Endothelial cell of umbilical vein (primary cell): Measurements from ENCODE around the gene GRIN3B. TPM values are rescaled to one million over a fixed set of nuclear protein-coding genes. Genes with fewer than 3 reads are reported as not detected.

Source experiments
- BruUV-seq: library from RNA; stranded (reverse); fragments of 400-500 nt; replicated peaks from 2 replicates; lab custom pipeline; 2021; lab: Mats Ljungman, UMichigan
- CTCF ChIA-PET: fragments of 300-600, 350-600 bp; sonication (Branson Sonifier 250); formaldehyde crosslinking; loops from one replicate; lab custom pipeline; 2021; ENCODE audit warnings: antibody characterized with exemption, inconsistent platforms; lab: Charles Lee
- POLR2A ChIA-PET: fragments of 300-600, 350-600 bp; sonication (Branson Sonifier 250); formaldehyde crosslinking; loops from one replicate; lab custom pipeline; 2021; ENCODE audit warnings: antibody characterized with exemption, inconsistent platforms; lab: Charles Lee
- DNase-seq: peaks from one replicate; pipeline ENCODE4 v3.0.0-alpha.2; 2011; ENCODE audit warnings: low read depth, low spot score
- FAIRE-seq: peaks from 2 replicates; lab custom pipeline; 2011; peaks lifted over from hg19 to GRCh38; lab: Jason Lieb, UNC
- H2AFZ ChIP-seq: 2 replicates; pipeline ENCODE4 v1.6.0; 2012; ENCODE audit warnings: low read depth, low read length, control low read depth, inconsistent platforms
- H3K27ac ChIP-seq: 2 replicates; pipeline ENCODE4 v1.5.1; 2011; ENCODE audit warnings: low read depth, mild to moderate bottlenecking, control low read depth, low read length, moderate library complexity; ENCODE audit not compliant: insufficient read depth
- H3K27me3 ChIP-seq, 2 experiments: 2 replicates each; pipeline versions ENCODE4 v1.6.0 to v1.6.1; 2011; ENCODE audit warnings: low read length in 2 of 2, mixed read lengths in 1 of 2; ENCODE audit not compliant: control insufficient read depth in 2 of 2, insufficient read depth in 2 of 2
- H3K36me3 ChIP-seq, 2 experiments: 2 replicates in 1 of 2; 3 replicates in 1 of 2; pipeline ENCODE4 v1.5.1; 2011; ENCODE audit warnings: low read length in 2 of 2, mild to moderate bottlenecking in 1 of 2, moderate library complexity in 1 of 2; ENCODE audit not compliant: control insufficient read depth in 2 of 2, insufficient read depth in 2 of 2; ENCODE audit errors: extremely low read depth in 1 of 2
- H3K4me1 ChIP-seq: 3 replicates; pipeline ENCODE4 v1.5.1; 2011; ENCODE audit warnings: mild to moderate bottlenecking, low read length; ENCODE audit not compliant: control insufficient read depth, insufficient read depth; ENCODE audit errors: extremely low read depth
- H3K4me2 ChIP-seq: 2 replicates; pipeline ENCODE4 v1.6.1; 2011; ENCODE audit warnings: low read length, control low read depth, mixed read lengths; ENCODE audit not compliant: insufficient read depth
- H3K4me3 ChIP-seq, 3 experiments: fragments of 200-600 bp in 1 of 3; sonication (generic), shearing (Covaris generic) in 1 of 3; replicated peaks in 1 of 3; 2 replicates each; pipeline ENCODE4 v1.5.1; 2011 to 2016; ENCODE audit warnings: control low read depth in 3 of 3, low read length in 3 of 3, mild to moderate bottlenecking in 2 of 3, inconsistent platforms in 1 of 3, low read depth in 1 of 3, moderate library complexity in 1 of 3; ENCODE audit not compliant: insufficient read depth in 1 of 3
- H3K79me2 ChIP-seq: 2 replicates; pipeline ENCODE4 v1.6.0; 2012; ENCODE audit warnings: low read length, inconsistent platforms; ENCODE audit not compliant: control insufficient read depth, insufficient read depth
- H3K9ac ChIP-seq: replicated peaks from 2 replicates; pipeline ENCODE3; 2011; ENCODE audit warnings: low read length, control low read depth; ENCODE audit not compliant: insufficient read depth; ENCODE audit errors: extremely low read depth
- H3K9me1 ChIP-seq: replicated peaks from 3 replicates; pipeline ENCODE4 v1.6.0; 2011; ENCODE audit warnings: mild to moderate bottlenecking, low read length; ENCODE audit not compliant: control insufficient read depth, insufficient read depth; ENCODE audit errors: extremely low read depth
- H3K9me3 ChIP-seq: replicated peaks from 2 replicates; pipeline ENCODE4 v1.5.1; 2012; ENCODE audit warnings: low read length, inconsistent platforms; ENCODE audit not compliant: control insufficient read depth, insufficient read depth
- H4K20me1 ChIP-seq: replicated peaks from 2 replicates; pipeline ENCODE3; 2011; ENCODE audit warnings: mild to moderate bottlenecking, low read length; ENCODE audit not compliant: control insufficient read depth, insufficient read depth; ENCODE audit errors: extremely low read depth
- CTCF ChIP-seq, 2 donors: IDR thresholded peaks; 1 replicate in 1 of 2; 2 replicates in 1 of 2; pipeline ENCODE4 v1.5.1; 2011; ENCODE audit warnings: low read length in 2 of 2, mild to moderate bottlenecking in 2 of 2, moderate library complexity in 2 of 2, control low read depth in 1 of 2, inconsistent platforms in 1 of 2, low read depth in 1 of 2; ENCODE audit not compliant: insufficient read depth in 1 of 2; ENCODE audit errors: extremely low read depth in 1 of 2
- EZH2 ChIP-seq: IDR thresholded peaks from 2 replicates; pipeline ENCODE4 v1.6.1; 2012; ENCODE audit warnings: borderline replicate concordance, low read depth, mild to moderate bottlenecking, moderate library complexity, low read length, inconsistent platforms; ENCODE audit not compliant: severe bottlenecking
- FOS ChIP-seq: IDR thresholded peaks from 2 replicates; pipeline ENCODE4 v1.6.1; 2011; ENCODE audit warnings: mild to moderate bottlenecking, low read length, moderate library complexity, borderline replicate concordance; ENCODE audit not compliant: insufficient read depth
- GATA2 ChIP-seq: IDR thresholded peaks from 2 replicates; pipeline ENCODE4 v1.7.0; 2011; ENCODE audit warnings: low read depth, mild to moderate bottlenecking, moderate library complexity, mixed read lengths, low read length; ENCODE audit not compliant: insufficient read length, insufficient read depth
- JUN ChIP-seq: IDR thresholded peaks from 2 replicates; pipeline ENCODE4 v1.6.1; 2011; ENCODE audit warnings: borderline replicate concordance, low read depth; ENCODE audit not compliant: insufficient read length, insufficient read depth
- MAX ChIP-seq: IDR thresholded peaks from 2 replicates; pipeline ENCODE4 v1.6.1; 2011; ENCODE audit not compliant: insufficient read depth, insufficient read length
- MYC ChIP-seq: IDR thresholded peaks from one replicate; pipeline ENCODE4 v1.6.1; 2011; ENCODE audit warnings: mild to moderate bottlenecking, low read depth, low read length
- POLR2A ChIP-seq: IDR thresholded peaks from 2 replicates; pipeline ENCODE4 v1.6.1; 2012; ENCODE audit warnings: low read depth, mild to moderate bottlenecking, control low read depth, low read length
- POLR2AphosphoS5 ChIP-seq: IDR thresholded peaks from 2 replicates; pipeline ENCODE4 v1.6.1; 2012; ENCODE audit warnings: low read depth, mild to moderate bottlenecking, control low read depth, low read length, moderate library complexity; ENCODE audit not compliant: insufficient read depth
- dilution Hi-C: fragments of 300-500 bp; cut with MboI; formaldehyde crosslinking; loops from one replicate; pipeline ENCODE4 v1.15.0; 2019; ENCODE audit warnings: low sequenced_read_pairs; ENCODE audit not compliant: extremely low pct_ligation_motif_present
- intact Hi-C: fragments of 100-400 bp; cut with micrococcal nuclease; formaldehyde crosslinking; loops from one replicate; pipeline ENCODE4 v1.10.0; 2022
- polyA plus RNA-seq, 4 experiments: library from polyadenylated mRNA; depleted of rRNA in 3 of 4; stranded (reverse) in 3 of 4; unstranded in 1 of 4; fragments of >200 nt; gene quantifications; 2 replicates each; pipeline versions ENCODE4 v1.2.1 to v1.2.3, GENCODE V29; 2011 to 2012; ENCODE audit warnings: missing spikeins in 1 of 4
- total RNA-seq: library from RNA; stranded (reverse); gene quantifications from 2 replicates; pipeline ENCODE4 v1.2.3, GENCODE V29; 2021

GRIN3B gene
- total and polyA plus RNA-seq, 2 donors (not counting 3 experiments of a cell fraction or from before 2014, with no cell fraction given), result 0.43 to 0.82 TPM

- Histone ChIP-seq H3K27me3 (no peaks in the 10 kb centered on the region), H4K20me1 (no peaks in the 10 kb centered on the region), H3K4me3 (no peak overlapping the region), H3K9me1 (no peaks in the 10 kb centered on the region), H3K9me3 (no peaks in the 10 kb centered on the region), H2AFZ (no peak overlapping the region), H3K4me2 (no peak overlapping the region), H3K36me3 (peaks cover 11 to 12% of the 10 kb centered on the region in 2 experiments), H3K79me2 (no peaks in the 10 kb centered on the region), H3K9ac (no peak overlapping the region), H3K4me1 (peaks cover 25% of the 10 kb centered on the region), H3K27ac (no peak overlapping the region)
- intact Hi-C loops (no loop called here), dilution Hi-C loops (no loop called here)
- FAIRE-seq (no peak), DNase-seq (no peak)
- CTCF ChIA-PET, result interaction anchor here (0.8 to 2.7 kb wide), 4 partner anchors 10 to 28 kb away, joined by 3 to 10 read pairs (median 6); partner anchors contain the start of genes ARHGAP45, CNN2 and RNU6-2
- TF ChIP-seq POLR2A (no peak), POLR2AphosphoS5 (no peak), MYC (no peak), JUN (no peak), FOS (no peak), MAX (no peak), GATA2 (no peak), EZH2 (no peak), CTCF (IDR thresholded peaks at IDR 0.05; ENCODE audit: extremely low read depth in 1 of 2, insufficient read depth in 1 of 2, low read depth in 1 of 2, low read length in 2 of 2) (no peak)
- BruUV-seq, result no TSS peak
- POLR2A ChIA-PET, result interaction anchor here (1.1 to 1.7 kb wide), 2 partner anchors 11 to 65 kb away, joined by 3 to 36 read pairs; partner anchors contain the start of gene CNN2
Measured at GRCh38 chr19:1038978-1039645, 38.9 kb downstream of the GRIN3B start.
